ENCODE data around the gene WEE1.
"Not testable (repeated sequence)": the region's sequence is repeated elsewhere in the genome, so short reads cannot be mapped to it uniquely, and the experiment has no call there.

The WEE1 gene

DNA sequence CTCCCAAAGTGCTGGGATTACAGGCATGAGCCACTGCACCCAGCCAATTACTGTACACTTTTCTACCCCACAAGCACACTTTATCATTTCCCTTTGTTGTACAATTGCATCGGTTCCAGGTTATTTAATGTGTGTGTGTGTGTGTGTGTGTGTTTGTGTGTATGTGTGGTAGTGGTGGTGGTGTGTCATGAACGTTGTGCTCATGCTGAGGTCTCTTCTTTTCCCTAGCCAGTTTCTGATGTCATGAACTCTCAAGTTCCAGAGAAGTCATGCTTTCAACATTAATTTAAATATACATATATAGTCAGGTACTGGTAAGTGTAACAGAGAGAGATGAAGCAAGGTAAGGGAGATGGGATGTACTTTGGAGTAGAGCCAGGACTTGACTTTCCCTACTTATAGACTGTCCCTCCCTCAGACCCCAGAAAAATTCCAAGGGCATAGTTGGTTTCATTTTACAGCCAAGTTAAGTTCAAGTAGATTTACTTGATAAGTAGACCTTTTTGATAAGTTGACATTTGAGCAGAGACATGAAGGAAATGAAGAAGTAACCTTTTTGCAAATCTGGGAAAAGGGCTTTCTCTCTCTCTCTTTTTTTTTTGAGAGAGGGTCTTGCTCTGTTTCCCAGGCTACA is 42.7 kb downstream of the WEE1 start:
- no peak overlapping the region for H3K4me3 ChIP-seq (ENCODE audit: low read length)
- peak; percentile 29 for DNase-seq (ENCODE audit: low read depth)
- TF ChIP-seq, protein P1, sequence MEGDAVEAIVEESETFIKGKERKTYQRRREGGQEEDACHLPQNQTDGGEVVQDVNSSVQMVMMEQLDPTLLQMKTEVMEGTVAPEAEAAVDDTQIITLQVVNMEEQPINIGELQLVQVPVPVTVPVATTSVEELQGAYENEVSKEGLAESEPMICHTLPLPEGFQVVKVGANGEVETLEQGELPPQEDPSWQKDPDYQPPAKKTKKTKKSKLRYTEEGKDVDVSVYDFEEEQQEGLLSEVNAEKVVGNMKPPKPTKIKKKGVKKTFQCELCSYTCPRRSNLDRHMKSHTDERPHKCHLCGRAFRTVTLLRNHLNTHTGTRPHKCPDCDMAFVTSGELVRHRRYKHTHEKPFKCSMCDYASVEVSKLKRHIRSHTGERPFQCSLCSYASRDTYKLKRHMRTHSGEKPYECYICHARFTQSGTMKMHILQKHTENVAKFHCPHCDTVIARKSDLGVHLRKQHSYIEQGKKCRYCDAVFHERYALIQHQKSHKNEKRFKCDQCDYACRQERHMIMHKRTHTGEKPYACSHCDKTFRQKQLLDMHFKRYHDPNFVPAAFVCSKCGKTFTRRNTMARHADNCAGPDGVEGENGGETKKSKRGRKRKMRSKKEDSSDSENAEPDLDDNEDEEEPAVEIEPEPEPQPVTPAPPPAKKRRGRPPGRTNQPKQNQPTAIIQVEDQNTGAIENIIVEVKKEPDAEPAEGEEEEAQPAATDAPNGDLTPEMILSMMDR (conservative IDR thresholded peaks at IDR 0.05; ENCODE audit: low read length) = no peak

DNA sequence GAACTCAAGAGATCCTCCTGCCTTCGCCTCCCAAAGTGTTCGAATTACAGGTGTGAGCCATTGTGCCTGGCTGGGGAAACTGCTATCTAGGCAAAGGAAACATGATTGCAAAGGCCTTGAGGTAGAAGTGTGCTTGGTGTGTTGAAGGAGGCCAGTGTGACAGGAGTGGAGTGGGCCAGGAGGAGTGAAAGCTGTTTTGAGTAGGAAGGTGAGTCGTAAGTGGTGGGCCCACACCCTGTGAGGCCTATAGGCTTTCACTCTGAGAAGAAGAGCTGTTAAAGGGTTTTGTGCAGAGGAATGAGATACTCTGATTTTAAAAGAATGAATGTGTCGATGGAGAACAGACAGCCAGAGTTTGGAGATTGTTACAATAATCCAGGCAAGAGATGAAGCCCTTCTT is 43.4 kb downstream of the WEE1 start:
- DNase-seq (ENCODE audit: low read depth) = no peak
- H3K4me3 ChIP-seq (ENCODE audit: low read length) = no peak overlapping the region
- TF ChIP-seq, protein P1 (conservative IDR thresholded peaks at IDR 0.05; ENCODE audit: low read length) = no peak

DNA sequence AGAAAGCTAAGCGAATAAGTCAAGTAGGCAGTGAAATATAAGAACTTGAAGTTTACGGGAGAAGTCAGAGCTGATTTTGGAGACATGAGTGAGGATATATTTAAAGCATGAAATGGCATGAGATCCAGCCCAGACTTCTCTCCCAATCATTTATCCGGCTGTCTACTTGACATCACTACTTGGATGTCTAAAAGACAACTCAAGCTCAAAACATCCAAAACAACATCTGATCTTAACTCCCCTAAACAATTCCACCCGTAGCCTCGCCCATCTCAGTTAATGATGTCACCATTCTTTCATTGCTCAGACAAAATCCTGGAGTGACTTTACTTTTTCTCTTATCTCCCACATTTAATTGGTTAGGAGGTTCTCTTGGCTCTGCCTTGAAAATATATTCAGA is 44.5 kb downstream of the WEE1 start:
- TF ChIP-seq, protein P1 (conservative IDR thresholded peaks at IDR 0.05; ENCODE audit: low read length) = no peak
- H3K4me3 ChIP-seq (ENCODE audit: low read length) = no peak overlapping the region
- peak; percentile 94 for DNase-seq (ENCODE audit: low read depth)

DNA sequence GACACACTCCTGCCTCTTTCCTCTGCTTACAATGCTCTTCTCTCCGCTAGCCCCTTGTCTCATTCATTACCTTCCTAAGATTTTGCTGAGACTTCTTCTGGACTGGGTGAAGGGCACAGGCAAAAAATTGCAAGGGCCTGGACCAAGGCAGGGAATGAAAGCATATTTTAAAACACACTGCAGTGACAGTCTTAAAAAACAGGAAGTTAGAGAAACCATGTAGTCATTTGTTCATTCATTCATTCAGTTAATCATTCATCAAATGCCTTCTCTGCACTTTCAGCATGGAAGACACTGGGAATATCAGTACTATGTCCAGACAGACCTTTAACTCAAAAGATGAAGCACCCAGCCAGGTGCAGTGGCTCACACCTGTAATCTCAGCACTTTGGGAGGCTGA is 45.5 kb downstream of the WEE1 start:
- H3K4me3 ChIP-seq (ENCODE audit: low read length) = no peak overlapping the region
- TF ChIP-seq, protein P1 (conservative IDR thresholded peaks at IDR 0.05; ENCODE audit: low read length) = no peak
- no peak for DNase-seq (ENCODE audit: low read depth)

DNA sequence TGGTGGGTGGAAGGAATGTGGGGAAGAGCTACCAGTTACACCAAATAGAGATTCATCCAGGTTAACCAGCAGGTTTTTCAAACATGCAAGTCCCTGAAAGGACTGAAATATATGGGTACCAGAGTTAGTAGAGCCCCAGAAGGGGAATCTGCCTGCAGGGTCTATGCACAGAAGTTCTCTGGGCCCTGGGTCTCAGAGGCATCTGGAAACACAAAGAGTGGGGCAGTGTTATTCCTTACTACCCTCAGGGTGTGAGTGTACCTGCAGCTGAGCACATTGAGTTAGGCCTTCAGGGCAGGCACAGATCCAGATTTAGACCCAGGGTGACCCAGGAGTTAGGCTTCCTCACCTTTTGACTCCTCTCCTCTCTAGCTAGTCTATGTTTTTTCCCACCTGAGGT is 46.5 kb downstream of the WEE1 start:
- H3K4me3 ChIP-seq (ENCODE audit: low read length) = no peak overlapping the region
- TF ChIP-seq, protein P1 (conservative IDR thresholded peaks at IDR 0.05; ENCODE audit: low read length) = no peak
- no peak for DNase-seq (ENCODE audit: low read depth)

DNA sequence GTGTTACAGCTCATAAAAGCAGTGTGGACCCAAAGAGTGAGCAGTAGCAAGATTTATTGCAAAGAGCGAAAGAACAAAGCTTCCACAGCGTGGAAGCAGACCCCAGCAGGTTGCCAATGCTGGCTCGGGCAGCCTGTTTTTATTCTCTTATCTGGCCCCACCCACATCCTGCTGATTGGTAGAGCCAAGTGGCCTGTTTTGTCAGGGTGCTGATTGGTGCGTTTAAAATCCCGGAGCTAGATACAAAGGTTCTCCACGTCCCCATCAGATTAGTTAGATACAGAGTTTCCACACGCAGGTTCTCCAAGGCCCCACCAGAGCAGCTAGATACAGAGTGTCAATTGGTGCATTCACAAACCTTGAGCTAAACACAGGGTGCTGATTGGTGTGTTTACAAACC is 48.9 kb downstream of the WEE1 start:
- DNase-seq (ENCODE audit: low read depth); H3K4me3 ChIP-seq (ENCODE audit: low read length): not testable (repeated sequence)

DNA sequence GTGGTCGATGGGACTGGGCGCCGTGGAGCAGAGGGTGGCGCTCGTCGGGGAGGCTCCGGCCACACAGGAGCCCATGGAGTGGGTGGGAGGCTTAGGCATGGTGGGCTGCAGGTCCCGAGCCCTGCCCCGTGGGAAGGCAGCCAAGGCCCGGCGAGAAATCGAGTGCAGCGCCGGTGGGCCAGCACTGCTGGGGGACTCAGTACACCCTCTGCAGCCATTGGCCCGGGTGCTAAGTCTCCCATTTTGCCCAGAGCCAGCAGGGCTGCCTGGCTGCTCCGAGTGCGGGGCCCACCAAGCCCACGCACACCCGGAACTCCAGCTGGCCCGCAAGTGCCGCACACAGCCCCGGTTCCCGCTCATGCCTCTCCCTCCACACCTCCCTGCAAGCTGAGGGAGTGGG is 49.6 kb downstream of the WEE1 start:
- not testable (repeated sequence) for H3K4me3 ChIP-seq (ENCODE audit: low read length); DNase-seq (ENCODE audit: low read depth)

DNA sequence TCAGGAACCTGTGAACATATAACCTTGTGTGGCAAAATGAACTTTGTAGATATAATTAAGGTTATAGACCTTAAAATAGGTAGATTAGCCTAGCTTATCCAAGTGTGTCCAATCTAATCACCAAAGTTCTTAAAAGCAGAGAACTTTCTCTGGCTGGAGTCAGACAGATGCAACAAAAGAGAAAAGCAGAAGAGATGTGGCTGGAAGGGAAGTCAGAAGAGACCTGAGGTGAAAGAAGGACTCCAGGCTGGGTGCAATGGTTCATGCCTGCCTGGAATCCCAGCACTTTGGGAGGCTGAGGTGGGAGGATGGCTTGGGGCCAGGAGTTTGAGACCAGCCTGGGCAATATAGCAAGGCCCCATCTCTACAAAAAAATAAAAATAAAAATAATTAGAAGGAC is 51.0 kb downstream of the WEE1 start:
- no peak overlapping the region for H3K4me3 ChIP-seq (ENCODE audit: low read length)
- no peak for DNase-seq (ENCODE audit: low read depth)
- TF ChIP-seq, protein P1 (conservative IDR thresholded peaks at IDR 0.05; ENCODE audit: low read length) = no peak
